Neural cell (in vitro differentiated cells): ENCODE results near the gene AVL9. TPM values are rescaled to one million over a fixed set of nuclear protein-coding genes. Genes with fewer than 3 reads are reported as not detected.

Experiments used
- H2AFZ ChIP-seq: fragments of 200-600, 300-800 bp; sonication (generic), shearing (Covaris generic); 2 replicates; pipeline ENCODE4 v1.6.0; 2014; ENCODE audit warnings: low read depth, mild to moderate bottlenecking, antibody characterized with exemption, low read length, moderate library complexity
- H3F3A ChIP-seq: fragments of 200-600 bp; shearing (Covaris generic); 2 replicates; pipeline ENCODE4 v1.6.1; 2016; ENCODE audit warnings: mild to moderate bottlenecking, moderate library complexity, mixed read lengths, antibody characterized with exemption, low read length; ENCODE audit not compliant: insufficient read depth, poor library complexity, severe bottlenecking
- H3K27ac ChIP-seq: fragments of 200-600, 300-800 bp; sonication (generic), shearing (Covaris generic); 2 replicates; pipeline ENCODE4 v1.5.1; 2014; ENCODE audit warnings: mild to moderate bottlenecking, low read length, moderate library complexity
- H3K27me3 ChIP-seq: fragments of 300-800, 200-600 bp; sonication (generic), shearing (Covaris generic); 2 replicates; pipeline ENCODE4 v1.6.0; 2014; ENCODE audit warnings: mild to moderate bottlenecking, low read depth, low read length, moderate library complexity; ENCODE audit not compliant: insufficient read depth
- H3K36me3 ChIP-seq: fragments of 300-800, 200-600 bp; sonication (generic), shearing (Covaris generic); 2 replicates; pipeline ENCODE4 v1.5.1; 2014; ENCODE audit warnings: mild to moderate bottlenecking, antibody characterized with exemption, low read length, moderate library complexity; ENCODE audit not compliant: insufficient read depth
- H3K4me2 ChIP-seq: fragments of 300-800, 200-600 bp; sonication (generic), shearing (Covaris generic); 2 replicates; pipeline ENCODE4 v1.6.0; 2014; ENCODE audit warnings: mild to moderate bottlenecking, low read length
- H3K4me3 ChIP-seq: fragments of 300-800, 200-600 bp; sonication (generic), shearing (Covaris generic); 2 replicates; pipeline ENCODE4 v1.5.1; 2014; ENCODE audit warnings: mild to moderate bottlenecking, low read length, moderate library complexity
- H3K79me2 ChIP-seq: fragments of 200-600 bp; shearing (Covaris generic); replicated peaks from 2 replicates; pipeline ENCODE4 v1.6.0; 2014; ENCODE audit warnings: mild to moderate bottlenecking, low read length, moderate library complexity; ENCODE audit not compliant: insufficient read depth
- H3K9ac ChIP-seq: fragments of 300-800, 200-600 bp; sonication (generic), shearing (Covaris generic); 2 replicates; pipeline ENCODE4 v1.6.1; 2016; ENCODE audit warnings: mild to moderate bottlenecking, low read length, mixed read lengths
- H3K9me2 ChIP-seq: fragments of 200-600 bp; shearing (Covaris generic); 2 replicates; pipeline ENCODE4 v1.6.1; 2016; ENCODE audit warnings: mild to moderate bottlenecking, low read length, mixed read lengths; ENCODE audit not compliant: insufficient read depth
- H3K9me3 ChIP-seq: fragments of 200-600, 300-800 bp; sonication (generic), shearing (Covaris generic); 2 replicates; pipeline ENCODE4 v1.6.1; 2016; ENCODE audit warnings: mild to moderate bottlenecking, mixed run types, low read length, moderate library complexity, mixed read lengths
- H4K20me1 ChIP-seq: fragments of 200-600 bp; shearing (Covaris generic); 2 replicates; pipeline ENCODE4 v1.6.1; 2016; ENCODE audit warnings: mild to moderate bottlenecking, mixed run types; ENCODE audit not compliant: insufficient read depth
- CTCF ChIP-seq: fragments of 450-650 bp; IDR thresholded peaks from 2 replicates; pipeline ENCODE4 v1.5.1; 2014; ENCODE audit warnings: antibody characterized with exemption, mild to moderate bottlenecking, moderate library complexity; ENCODE audit not compliant: poor library complexity, severe bottlenecking
- EP300 ChIP-seq: fragments of 450-650 bp; conservative IDR thresholded peaks from 2 replicates; pipeline ENCODE4 v1.6.1; 2014; ENCODE audit warnings: antibody characterized with exemption, mild to moderate bottlenecking, moderate library complexity; ENCODE audit not compliant: poor library complexity, severe bottlenecking
- EZH2 ChIP-seq: fragments of 200-600, 300-800 bp; shearing (Covaris generic), sonication (generic); IDR thresholded peaks from 2 replicates; pipeline ENCODE4 v1.6.1; 2014; ENCODE audit warnings: antibody characterized with exemption, low read length, borderline replicate concordance, mild to moderate bottlenecking; ENCODE audit not compliant: insufficient read depth, poor library complexity, severe bottlenecking
- MXI1 ChIP-seq: fragments of 450-650 bp; conservative IDR thresholded peaks from 2 replicates; pipeline ENCODE4 v1.6.1; 2014; ENCODE audit warnings: antibody characterized with exemption, mild to moderate bottlenecking; ENCODE audit not compliant: poor library complexity, severe bottlenecking
- POLR2AphosphoS5 ChIP-seq: IDR thresholded peaks from 2 replicates; pipeline ENCODE4 v1.6.1; 2012
- RAD21 ChIP-seq: fragments of 450-650 bp; conservative IDR thresholded peaks from 2 replicates; pipeline ENCODE4 v1.6.1; 2014; ENCODE audit warnings: antibody characterized with exemption, mild to moderate bottlenecking, moderate library complexity
- REST ChIP-seq: IDR thresholded peaks from 2 replicates; pipeline ENCODE4 v1.6.1; 2012; ENCODE audit warnings: borderline replicate concordance
- SMC3 ChIP-seq: fragments of 450-650 bp; conservative IDR thresholded peaks from 2 replicates; pipeline ENCODE4 v1.6.1; 2014; ENCODE audit warnings: antibody characterized with exemption, mild to moderate bottlenecking, moderate library complexity; ENCODE audit not compliant: poor library complexity
- TAF1 ChIP-seq: IDR thresholded peaks from 2 replicates; pipeline ENCODE4 v1.6.1; 2012; ENCODE audit warnings: low read depth
- polyA plus RNA-seq: library from polyadenylated mRNA; depleted of rRNA; stranded (reverse); fragments of >200 nt; gene quantifications from 2 replicates; pipeline ENCODE4 v1.2.3, GENCODE V29; 2014

The AVL9 gene
- polyA plus RNA-seq, 1 donor from 2014 or later = 47.2 TPM

- peaks cover 5% of the 10 kb centered on the region for H3K36me3 ChIP-seq
- H3K27ac ChIP-seq = no peak overlapping the region
- TF ChIP-seq TAF1 (no peak), EP300 (no peak), REST (no peak), RAD21 (no peak), POLR2AphosphoS5 (no peak), MXI1 (no peak), CTCF (no peak), SMC3 (no peak), EZH2 (no peak)
- no peaks in the 10 kb centered on the region for H4K20me1 ChIP-seq
- H3F3A ChIP-seq = no peaks in the 10 kb centered on the region
- H3K79me2 ChIP-seq = no peaks in the 10 kb centered on the region
- no peak overlapping the region for H3K4me3 ChIP-seq
- no peak overlapping the region for H2AFZ ChIP-seq
- H3K9me3 ChIP-seq = no peaks in the 10 kb centered on the region
- no peak overlapping the region for H3K9ac ChIP-seq
- no peaks in the 10 kb centered on the region for H3K9me2 ChIP-seq
- no peaks in the 10 kb centered on the region for H3K27me3 ChIP-seq
- no peak overlapping the region for H3K4me2 ChIP-seq
Measured at GRCh38 chr7:32582036-32582435, 86.7 kb downstream of the AVL9 start.

GRCh38 chr7:32583791-32584190 lies 88.5 kb downstream of the AVL9 start:
- no peaks in the 10 kb centered on the region for H3K27me3 ChIP-seq
- TF ChIP-seq EZH2 = no peak
- TF ChIP-seq EP300 = no peak
- TF ChIP-seq REST = no peak
- no peak for TF ChIP-seq SMC3
- no peak for TF ChIP-seq MXI1
- TF ChIP-seq POLR2AphosphoS5 = no peak
- TF ChIP-seq TAF1 = no peak
- TF ChIP-seq RAD21 = no peak
- TF ChIP-seq CTCF = no peak
- H3K9me3 ChIP-seq = no peaks in the 10 kb centered on the region
- peaks cover 7% of the 10 kb centered on the region for H3K36me3 ChIP-seq
- no peak overlapping the region for H3K27ac ChIP-seq
- no peak overlapping the region for H3K9ac ChIP-seq
- H4K20me1 ChIP-seq = no peaks in the 10 kb centered on the region
- no peaks in the 10 kb centered on the region for H3K79me2 ChIP-seq
- H3F3A ChIP-seq = no peaks in the 10 kb centered on the region
- no peak overlapping the region for H3K4me2 ChIP-seq
- no peak overlapping the region for H2AFZ ChIP-seq
- no peak overlapping the region for H3K4me3 ChIP-seq
- H3K9me2 ChIP-seq = no peaks in the 10 kb centered on the region
